Stomach (tissue), 4 donors: ENCODE results near the gene PON2.

Source experiments
- CTCF ChIP-seq, 7 experiments: fragments of 450-650 bp in 4 of 7; fragments of 200-600 bp in 3 of 7; sonication (generic) in 3 of 7; IDR thresholded peaks; one replicate each; pipeline ENCODE4 v1.5.1; 2016 to 2019; ENCODE audit warnings: antibody characterized with exemption in 7 of 7, control low read depth in 2 of 7, mild to moderate bottlenecking in 1 of 7
- EP300 ChIP-seq: sonication (generic); formaldehyde crosslinking; IDR thresholded peaks from one replicate; pipeline ENCODE4 v1.6.1; 2017; ENCODE audit warnings: antibody characterized with exemption
- POLR2A ChIP-seq, 4 donors: fragments of 450-650 bp; IDR thresholded peaks; one replicate each; pipeline ENCODE4 v1.6.1; 2016; ENCODE audit warnings: antibody characterized with exemption in 4 of 4, control low read depth in 2 of 4, mild to moderate bottlenecking in 1 of 4, moderate library complexity in 1 of 4
- POLR2AphosphoS5 ChIP-seq, 3 donors: sonication (generic); formaldehyde crosslinking; IDR thresholded peaks; one replicate each; pipeline ENCODE4 v1.6.1; 2016; ENCODE audit warnings: antibody characterized with exemption in 3 of 3

- TF ChIP-seq POLR2A (IDR thresholded peaks at IDR 0.05) (no peak), CTCF (IDR thresholded peaks at IDR 0.05) (no peak), EP300 (no peak), POLR2AphosphoS5 (IDR thresholded peaks at IDR 0.05) (no peak)
These were observed 22.8 kb downstream of the PON2 start for GRCh38 chr7:95412075-95412474.
